ENCODE results near the gene ITSN2.
"Not testable (repeated sequence)": the region's sequence is repeated elsewhere in the genome, so short reads cannot be mapped to it uniquely, and the experiment has no call there.

The ITSN2 gene

GRCh38 chr2:24350826-24351626 is 9.3 kb downstream of the ITSN2 start:
- H3K4me1 ChIP-seq (ENCODE audit: control insufficient read depth, insufficient read depth, low read length), result no peaks in the 10 kb centered on the region
- H3K4me3 ChIP-seq (ENCODE audit: low read depth, low read length), result no peak overlapping the region
- H3K36me3 ChIP-seq (ENCODE audit: control insufficient read depth, insufficient read depth, low read length), result no peaks in the 10 kb centered on the region
- no peak overlapping the region for H3K9ac ChIP-seq (ENCODE audit: low read length)
- H3K9me3 ChIP-seq (ENCODE audit: control insufficient read depth, insufficient read depth, low read depth, low read length), result no peaks in the 10 kb centered on the region
- no peak overlapping the region for H3K27ac ChIP-seq (ENCODE audit: low read depth, low read length)
- H3K27me3 ChIP-seq (ENCODE audit: control insufficient read depth, insufficient read depth, low read length), result no peaks in the 10 kb centered on the region

DNA sequence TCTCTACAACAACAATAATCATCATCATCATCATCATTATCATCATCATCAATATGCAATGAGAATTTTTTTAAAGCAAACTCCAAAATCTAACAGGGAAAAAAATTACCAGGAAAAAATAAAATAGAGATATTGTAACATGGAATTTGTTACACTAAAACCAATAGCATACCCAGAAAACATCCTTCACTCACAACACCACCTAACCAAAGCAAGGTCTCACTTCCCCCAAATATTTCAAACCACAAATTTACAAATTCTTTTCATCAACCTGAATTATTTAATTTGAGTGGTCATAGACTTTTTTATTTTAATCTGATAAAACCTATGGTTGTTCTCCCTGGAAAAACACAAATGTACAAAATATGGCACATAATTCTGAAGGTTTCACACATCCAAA is 11.2 kb downstream of the ITSN2 start:
- Histone ChIP-seq H3K4me1 (ENCODE audit: control insufficient read depth, insufficient read depth, low read length) (no peaks in the 10 kb centered on the region), H3K9ac (ENCODE audit: low read length) (no peak overlapping the region), H3K36me3 (ENCODE audit: control insufficient read depth, insufficient read depth, low read length) (no peaks in the 10 kb centered on the region), H3K4me3 (ENCODE audit: low read depth, low read length) (no peak overlapping the region), H3K27ac (ENCODE audit: low read depth, low read length) (no peak overlapping the region), H3K27me3 (ENCODE audit: control insufficient read depth, insufficient read depth, low read length) (no peaks in the 10 kb centered on the region), H3K9me3 (ENCODE audit: control insufficient read depth, insufficient read depth, low read depth, low read length) (no peaks in the 10 kb centered on the region)

GRCh38 chr2:24345937-24346336 is 14.4 kb downstream of the ITSN2 start:
- Histone ChIP-seq H3K9ac (ENCODE audit: low read length) (no peak overlapping the region), H3K27ac (ENCODE audit: low read depth, low read length) (no peak overlapping the region), H3K9me3 (ENCODE audit: control insufficient read depth, insufficient read depth, low read depth, low read length) (no peaks in the 10 kb centered on the region), H3K4me1 (ENCODE audit: control insufficient read depth, insufficient read depth, low read length) (peaks cover 7% of the 10 kb centered on the region; the same call in 1 of the 2 replicates), H3K36me3 (ENCODE audit: control insufficient read depth, insufficient read depth, low read length) (no peaks in the 10 kb centered on the region), H3K27me3 (ENCODE audit: control insufficient read depth, insufficient read depth, low read length) (no peaks in the 10 kb centered on the region), H3K4me3 (ENCODE audit: low read depth, low read length) (no peak overlapping the region)

DNA sequence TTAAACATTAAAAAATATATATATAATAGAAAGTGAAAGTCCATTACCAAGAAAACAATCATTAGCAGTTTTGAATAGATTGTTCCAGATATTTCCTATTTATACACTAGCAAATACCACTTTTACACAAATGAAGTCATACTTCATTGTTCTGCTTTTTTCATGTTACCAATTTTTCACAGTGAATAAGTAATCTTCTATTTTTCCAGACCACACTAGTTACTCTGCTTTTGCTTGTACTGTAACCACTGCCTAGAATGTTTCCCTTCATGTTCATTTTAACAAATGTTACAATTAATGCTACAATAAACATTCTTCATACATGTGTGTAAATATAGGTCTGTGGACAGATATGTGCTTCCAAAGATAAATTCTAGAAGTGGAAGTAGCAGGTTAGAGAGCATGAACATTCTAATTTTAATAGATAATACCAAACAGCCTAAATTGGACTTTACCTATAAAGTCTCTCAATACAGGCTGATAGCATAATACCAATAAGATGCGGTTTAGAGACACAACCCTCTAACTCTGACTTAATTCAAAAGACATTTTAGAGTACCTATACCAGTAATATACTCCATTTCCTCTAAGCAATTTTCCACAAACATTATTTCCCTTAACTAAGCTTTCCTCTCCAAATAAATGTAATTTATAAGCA is 17.0 kb downstream of the ITSN2 start:
- no peaks in the 10 kb centered on the region for H3K36me3 ChIP-seq (ENCODE audit: control insufficient read depth, insufficient read depth, low read length)
- H3K4me1 ChIP-seq (ENCODE audit: control insufficient read depth, insufficient read depth, low read length), result peaks cover 12% of the 10 kb centered on the region
- no peak overlapping the region for H3K27ac ChIP-seq (ENCODE audit: low read depth, low read length)
- H3K27me3 ChIP-seq (ENCODE audit: control insufficient read depth, insufficient read depth, low read length), result no peaks in the 10 kb centered on the region
- no peak overlapping the region for H3K9ac ChIP-seq (ENCODE audit: low read length)
- H3K9me3 ChIP-seq (ENCODE audit: control insufficient read depth, insufficient read depth, low read depth, low read length), result no peaks in the 10 kb centered on the region
- H3K4me3 ChIP-seq (ENCODE audit: low read depth, low read length), result no peak overlapping the region

DNA sequence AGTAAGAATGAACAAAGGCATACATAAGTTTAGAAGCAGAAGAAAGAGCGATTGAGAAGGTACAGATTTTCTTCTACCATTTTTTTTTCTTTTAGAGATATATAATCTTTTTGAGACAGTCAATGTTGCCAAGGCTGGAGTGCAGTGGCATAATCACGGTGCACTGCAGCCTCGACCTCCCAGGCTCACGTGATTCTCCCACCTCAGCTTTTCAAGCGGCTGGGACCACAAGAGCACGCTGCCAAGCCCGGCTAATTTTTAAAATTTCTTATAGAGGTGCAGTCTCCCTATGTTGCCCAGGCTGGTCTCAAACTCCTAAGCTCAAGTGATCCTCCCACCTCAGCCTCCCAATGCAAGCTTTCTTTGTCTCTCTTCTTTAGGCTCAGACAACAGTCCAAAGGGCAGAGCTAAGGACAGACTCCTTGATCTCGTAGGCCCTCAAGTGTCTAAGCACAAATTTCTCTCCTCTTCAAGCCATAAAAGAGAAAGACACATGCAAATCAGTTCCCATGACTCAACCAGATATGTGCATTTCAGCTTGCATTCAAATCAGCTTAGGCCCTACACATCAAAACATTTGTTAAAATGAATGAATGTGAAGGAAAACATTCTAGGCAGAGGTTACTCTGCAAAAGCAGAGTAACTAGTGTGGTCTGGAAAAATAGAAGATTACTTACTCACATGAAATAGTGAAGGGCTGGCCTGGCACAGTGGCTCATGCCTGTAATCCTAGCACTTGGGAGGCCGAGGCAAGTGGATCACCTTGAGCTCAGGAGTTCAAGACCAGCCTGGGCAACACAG is 18.0 kb downstream of the ITSN2 start:
- H3K9me3 ChIP-seq (ENCODE audit: control insufficient read depth, insufficient read depth, low read depth, low read length), result no peaks in the 10 kb centered on the region
- H3K36me3 ChIP-seq (ENCODE audit: control insufficient read depth, insufficient read depth, low read length), result no peaks in the 10 kb centered on the region
- H3K4me3 ChIP-seq (ENCODE audit: low read depth, low read length), result no peak overlapping the region
- H3K9ac ChIP-seq (ENCODE audit: low read length), result no peak overlapping the region
- H3K4me1 ChIP-seq (ENCODE audit: control insufficient read depth, insufficient read depth, low read length), result peaks cover 15% of the 10 kb centered on the region
- no peak overlapping the region for H3K27ac ChIP-seq (ENCODE audit: low read depth, low read length)
- no peaks in the 10 kb centered on the region for H3K27me3 ChIP-seq (ENCODE audit: control insufficient read depth, insufficient read depth, low read length)

DNA sequence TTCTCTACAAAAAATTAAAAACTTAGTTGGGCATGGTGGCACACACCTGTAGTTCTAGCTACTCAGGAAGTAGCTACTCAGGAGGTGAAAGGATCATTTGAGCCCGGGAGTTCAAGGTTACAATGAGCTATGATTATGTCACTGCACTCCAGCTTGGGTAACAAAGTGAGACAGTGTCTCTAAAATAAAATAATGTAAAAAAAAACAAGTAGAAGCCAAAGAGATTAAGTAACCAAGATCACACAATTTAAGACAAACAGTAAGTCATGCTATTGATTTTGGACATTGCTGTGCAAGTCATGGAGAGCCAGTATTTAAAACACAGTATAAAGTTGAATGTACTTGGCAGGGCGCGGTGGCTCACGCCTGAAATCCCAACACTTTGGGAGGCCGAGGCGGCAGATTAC is 20.5 kb downstream of the ITSN2 start:
- Histone ChIP-seq H3K27ac (ENCODE audit: low read depth, low read length) (no peak overlapping the region), H3K4me1 (ENCODE audit: control insufficient read depth, insufficient read depth, low read length) (peaks cover 15% of the 10 kb centered on the region), H3K4me3 (ENCODE audit: low read depth, low read length) (no peak overlapping the region), H3K36me3 (ENCODE audit: control insufficient read depth, insufficient read depth, low read length) (no peaks in the 10 kb centered on the region), H3K9me3 (ENCODE audit: control insufficient read depth, insufficient read depth, low read depth, low read length) (no peaks in the 10 kb centered on the region), H3K27me3 (ENCODE audit: control insufficient read depth, insufficient read depth, low read length) (no peaks in the 10 kb centered on the region), H3K9ac (ENCODE audit: low read length) (no peak overlapping the region)

- not testable (repeated sequence) for H3K9me3 ChIP-seq (ENCODE audit: control insufficient read depth, insufficient read depth, low read depth, low read length); H3K9ac ChIP-seq (ENCODE audit: low read length); H3K4me3 ChIP-seq (ENCODE audit: low read depth, low read length); H3K27me3 ChIP-seq (ENCODE audit: control insufficient read depth, insufficient read depth, low read length); H3K36me3 ChIP-seq (ENCODE audit: control insufficient read depth, insufficient read depth, low read length); H3K27ac ChIP-seq (ENCODE audit: low read depth, low read length)
- H3K4me1 ChIP-seq (ENCODE audit: control insufficient read depth, insufficient read depth, low read length), result peaks cover 15% of the 10 kb centered on the region
Observed at GRCh38 chr2:24339098-24339497, 21.2 kb downstream of the ITSN2 start.

DNA sequence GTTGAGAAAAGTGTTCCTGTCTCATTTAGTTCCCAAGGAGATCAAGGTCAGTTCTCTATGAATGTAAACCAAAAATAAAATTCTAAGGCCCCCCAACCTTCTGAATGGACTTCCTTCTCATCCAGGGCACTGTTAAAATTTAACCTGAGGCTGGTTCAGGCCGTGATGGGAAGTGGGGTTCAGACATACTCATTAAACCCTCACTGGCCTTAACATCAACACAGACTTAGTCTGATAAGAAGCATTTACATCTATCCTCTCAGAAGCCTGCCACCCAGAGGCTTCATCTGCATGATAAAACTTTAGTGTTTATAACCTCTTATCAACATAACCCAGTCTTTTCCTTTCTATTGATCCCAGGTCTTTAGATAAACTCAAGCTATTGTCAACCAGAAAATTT is 22.4 kb downstream of the ITSN2 start:
- Histone ChIP-seq H3K4me1 (ENCODE audit: control insufficient read depth, insufficient read depth, low read length) (peaks cover 15% of the 10 kb centered on the region), H3K9ac (ENCODE audit: low read length) (no peak overlapping the region), H3K4me3 (ENCODE audit: low read depth, low read length) (no peak overlapping the region), H3K36me3 (ENCODE audit: control insufficient read depth, insufficient read depth, low read length) (no peaks in the 10 kb centered on the region), H3K27me3 (ENCODE audit: control insufficient read depth, insufficient read depth, low read length) (no peaks in the 10 kb centered on the region), H3K9me3 (ENCODE audit: control insufficient read depth, insufficient read depth, low read depth, low read length) (no peaks in the 10 kb centered on the region), H3K27ac (ENCODE audit: low read depth, low read length) (no peak overlapping the region)

DNA sequence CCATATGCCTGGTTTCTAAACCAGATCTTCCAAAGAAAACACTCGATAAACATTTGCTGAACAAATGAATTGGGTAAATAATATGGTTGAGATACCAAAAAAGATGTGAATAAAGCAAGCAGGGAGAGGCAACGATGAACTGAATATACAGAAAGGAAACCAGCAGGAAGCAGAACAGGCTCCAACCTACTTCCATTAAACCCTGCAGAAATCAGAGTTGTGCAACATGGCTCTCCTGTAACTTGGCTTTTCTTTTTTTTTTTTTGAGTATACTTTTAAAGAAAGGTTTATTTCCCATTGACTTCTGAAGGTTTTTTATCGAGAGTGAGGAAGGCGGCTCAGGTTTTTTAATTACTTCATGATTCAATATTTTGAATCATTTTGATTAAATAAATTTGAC is 23.5 kb downstream of the ITSN2 start:
- Histone ChIP-seq H3K27me3 (ENCODE audit: control insufficient read depth, insufficient read depth, low read length) (no peaks in the 10 kb centered on the region), H3K27ac (ENCODE audit: low read depth, low read length) (no peak overlapping the region), H3K4me1 (ENCODE audit: control insufficient read depth, insufficient read depth, low read length) (peaks cover 9% of the 10 kb centered on the region), H3K9ac (ENCODE audit: low read length) (no peak overlapping the region), H3K36me3 (ENCODE audit: control insufficient read depth, insufficient read depth, low read length) (no peaks in the 10 kb centered on the region), H3K4me3 (ENCODE audit: low read depth, low read length) (no peak overlapping the region), H3K9me3 (ENCODE audit: control insufficient read depth, insufficient read depth, low read depth, low read length) (no peaks in the 10 kb centered on the region)

DNA sequence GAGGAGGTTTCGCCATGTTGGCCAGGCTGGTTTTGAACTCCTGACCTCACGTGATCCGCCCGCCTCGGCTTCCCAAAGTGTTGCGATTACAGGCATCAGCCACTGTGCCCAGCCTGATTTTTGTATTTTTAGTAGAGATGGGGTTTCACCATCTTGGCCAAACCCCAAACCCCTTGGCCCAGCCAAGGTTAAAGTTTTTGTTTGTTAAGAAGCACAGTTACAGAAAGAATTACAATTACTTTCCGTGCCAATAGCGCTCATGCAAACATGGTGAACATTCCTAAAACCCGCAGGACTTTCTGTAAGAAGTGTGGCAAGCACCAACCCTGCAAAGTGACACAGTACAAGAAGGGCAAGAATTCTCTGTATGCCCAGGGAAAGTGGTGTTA is 26.1 kb downstream of the ITSN2 start:
- peaks cover 9% of the 10 kb centered on the region for H3K4me1 ChIP-seq (ENCODE audit: control insufficient read depth, insufficient read depth, low read length)
- no peaks in the 10 kb centered on the region for H3K9me3 ChIP-seq (ENCODE audit: control insufficient read depth, insufficient read depth, low read depth, low read length)
- no peaks in the 10 kb centered on the region for H3K36me3 ChIP-seq (ENCODE audit: control insufficient read depth, insufficient read depth, low read length)
- H3K27me3 ChIP-seq (ENCODE audit: control insufficient read depth, insufficient read depth, low read length), result no peaks in the 10 kb centered on the region
- H3K4me3 ChIP-seq (ENCODE audit: low read depth, low read length), result no peak overlapping the region
- H3K9ac ChIP-seq (ENCODE audit: low read length), result no peak overlapping the region
- no peak overlapping the region for H3K27ac ChIP-seq (ENCODE audit: low read depth, low read length)

All from HUES6 (cell line).